NCI-H146 (cell line): Measurements from ENCODE around the gene DNAJC25.
"Not testable (repeated sequence)": the region's sequence is repeated elsewhere in the genome, so short reads cannot be mapped to it uniquely, and the experiment has no call there.

ENCODE experiments used
- DNase-seq: peaks from one replicate; lab custom pipeline; 2025; lab: John Stamatoyannopoulos, UW

Gene DNAJC25

DNA sequence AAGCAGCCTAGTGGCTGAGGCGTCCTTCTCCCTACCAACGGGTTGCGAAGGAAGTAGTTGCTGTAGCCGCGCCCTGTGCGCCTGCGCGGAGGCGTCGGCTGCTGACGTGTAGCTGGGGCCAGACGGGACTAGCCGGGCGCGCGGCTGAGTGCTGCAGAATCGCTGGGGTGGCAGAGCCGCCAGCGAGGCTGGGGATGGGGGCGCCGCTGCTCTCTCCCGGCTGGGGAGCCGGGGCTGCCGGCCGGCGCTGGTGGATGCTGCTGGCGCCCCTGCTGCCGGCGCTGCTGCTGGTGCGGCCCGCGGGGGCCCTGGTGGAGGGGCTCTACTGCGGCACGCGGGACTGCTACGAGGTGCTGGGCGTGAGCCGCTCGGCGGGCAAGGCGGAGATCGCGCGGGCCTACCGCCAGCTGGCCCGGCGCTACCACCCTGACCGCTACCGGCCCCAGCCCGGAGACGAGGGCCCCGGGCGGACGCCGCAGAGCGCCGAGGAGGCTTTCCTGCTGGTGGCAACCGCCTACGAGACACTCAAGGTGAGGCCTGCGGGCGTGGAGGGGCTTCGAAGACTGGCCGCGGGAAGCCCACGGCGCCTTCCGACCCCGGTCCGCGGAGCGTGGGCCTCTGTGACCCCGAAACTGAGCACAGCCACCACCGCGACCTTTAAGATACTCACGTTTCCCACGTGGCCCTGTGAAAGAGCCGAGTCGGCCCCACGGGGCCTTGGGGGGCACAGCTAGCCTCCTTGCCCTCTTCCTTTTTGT, at the start of gene DNAJC25:
Gene DNAJC25, plus strand, starts transcription at position 121 of the 758 bp plus-strand sequence. Its CDS starts 74 bp downstream, at position 195.
- peak; percentile 96 for DNase-seq

GRCh38 chr9:111582888-111583287, 48.2 kb upstream of the DNAJC25 start:
- DNase-seq: no peak

GRCh38 chr9:111586378-111586777, 44.8 kb upstream of the DNAJC25 start:
- DNase-seq: no peak

DNA sequence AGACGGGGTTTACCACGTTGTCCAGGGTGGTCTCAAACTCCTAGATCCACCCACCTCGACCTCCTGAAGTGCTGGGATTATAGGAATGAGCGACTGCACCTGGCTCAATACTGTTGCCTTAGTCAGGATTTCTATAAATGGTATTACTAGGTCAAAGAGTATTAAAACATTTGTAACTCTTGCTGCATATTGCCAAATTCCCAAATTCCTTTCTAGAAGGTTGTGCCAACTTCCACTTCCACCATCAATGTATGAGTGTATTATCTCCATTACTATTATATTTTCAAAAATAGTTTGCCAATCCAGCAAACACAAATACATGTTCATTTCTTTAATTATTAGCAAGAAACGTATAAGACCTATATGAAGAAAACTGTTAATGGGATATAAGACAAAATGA, 42.3 kb upstream of the DNAJC25 start:
- DNase-seq: no peak

DNA sequence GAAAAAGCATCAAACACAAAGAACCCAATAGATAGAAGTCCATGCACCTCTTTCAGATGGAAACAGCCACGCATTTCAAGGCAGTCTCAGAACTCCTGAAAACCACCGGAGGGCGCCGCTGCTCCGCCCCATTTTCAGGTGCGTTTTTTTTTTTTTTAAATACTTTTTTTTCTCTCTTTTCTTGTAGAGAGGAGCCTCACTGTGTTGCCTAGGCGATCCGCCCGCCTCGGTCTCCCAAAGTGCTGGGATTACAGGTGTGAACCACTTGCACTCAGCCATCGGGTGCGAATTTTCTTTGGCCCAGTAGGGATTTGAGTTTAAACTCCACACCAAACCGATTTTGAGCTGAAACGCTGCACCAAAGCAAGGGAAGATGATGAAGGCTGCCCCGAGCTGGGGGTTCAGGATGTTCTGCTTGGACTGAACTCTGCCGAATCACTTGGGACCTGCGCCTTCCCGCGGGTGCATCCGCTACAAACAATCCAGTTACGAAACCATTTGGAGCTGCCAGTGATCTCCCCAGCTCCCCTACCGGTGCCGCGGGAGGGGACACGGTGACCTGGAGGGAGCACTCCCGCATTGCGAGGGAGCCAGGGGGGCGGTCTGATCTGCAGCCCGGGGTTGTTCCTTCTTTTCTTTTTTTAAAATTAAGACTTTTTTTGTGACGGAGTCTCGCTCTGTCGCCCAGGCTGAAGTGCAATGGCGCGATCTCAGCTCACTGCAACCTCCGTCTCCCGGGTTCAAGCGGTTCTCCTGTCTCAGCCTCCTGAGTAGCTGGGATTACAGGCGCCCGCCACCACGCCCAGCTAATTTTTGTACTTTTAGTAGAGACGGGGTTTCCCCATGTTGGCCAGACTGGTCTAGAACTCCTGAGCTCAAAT, 33.0 kb upstream of the DNAJC25 start:
- peak; percentile 68 for DNase-seq

- no peak for DNase-seq
Measured at GRCh38 chr9:111598733-111599091, 32.4 kb upstream of the DNAJC25 start.

- DNase-seq: peak; percentile 48
Measured at GRCh38 chr9:111599092-111599954, 31.8 kb upstream of the DNAJC25 start, which contains the start of gene PTGR1. Gene PTGR1, minus strand, starts transcription at chr9:111599647. Its CDS starts 2,225 bp downstream, at chr9:111597422.

- no peak for DNase-seq
Measured at GRCh38 chr9:111599955-111600343, 31.2 kb upstream of the DNAJC25 start.

- no peak for DNase-seq
Measured at GRCh38 chr9:111601237-111602018, 29.7 kb upstream of the DNAJC25 start.

- no peak for DNase-seq
Measured at GRCh38 chr9:111603041-111603440, 28.1 kb upstream of the DNAJC25 start.

GRCh38 chr9:111604054-111604615, 27.0 kb upstream of the DNAJC25 start:
- DNase-seq: no peak

DNA sequence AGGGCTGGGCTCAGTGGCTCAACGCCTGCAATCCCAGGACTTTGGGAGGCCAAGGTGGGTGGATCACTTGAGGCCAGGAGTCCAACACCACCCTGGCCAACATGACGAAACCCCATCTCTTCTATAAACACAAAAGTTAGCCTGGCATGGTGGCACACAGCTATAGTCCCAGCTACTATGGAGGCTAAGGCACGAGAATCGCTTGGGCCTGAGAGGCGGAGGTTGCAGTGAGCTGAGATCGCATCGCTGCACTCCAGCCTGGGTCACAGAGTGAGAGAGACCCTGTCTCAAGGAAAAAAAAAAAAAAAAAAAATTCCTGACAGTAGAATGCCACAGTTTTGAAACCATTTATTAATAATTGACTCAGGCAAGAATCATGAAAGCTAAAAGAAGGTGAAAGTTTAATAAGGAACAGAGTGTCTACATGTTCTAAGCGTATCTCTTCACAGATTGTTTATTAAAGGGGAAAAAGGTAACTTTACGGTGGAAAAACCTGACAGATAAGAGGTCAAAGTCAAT, 26.0 kb upstream of the DNAJC25 start:
- DNase-seq: no peak

GRCh38 chr9:111610149-111610548, 21.0 kb upstream of the DNAJC25 start:
- DNase-seq: no peak

DNA sequence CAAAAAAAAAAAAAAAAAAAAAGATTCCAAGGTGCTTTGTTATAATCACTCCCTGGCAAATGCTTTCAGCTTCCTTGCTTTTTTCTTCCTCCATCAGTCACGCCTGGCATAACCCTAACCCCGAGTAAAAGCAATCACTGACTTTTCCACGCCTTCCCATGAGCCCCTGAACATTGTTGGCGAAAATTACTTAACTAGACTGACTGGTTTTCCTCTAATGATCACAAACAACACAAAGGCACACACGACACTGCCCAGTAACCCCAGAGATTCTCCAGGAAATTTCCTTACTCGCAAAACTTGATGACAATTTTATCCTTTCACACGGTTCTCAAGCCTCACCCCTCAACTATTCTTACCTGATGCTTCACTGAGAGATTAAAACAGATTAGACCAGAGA, 20.3 kb upstream of the DNAJC25 start:
- no peak for DNase-seq

- no peak for DNase-seq
Measured at GRCh38 chr9:111613436-111614040, 17.6 kb upstream of the DNAJC25 start.

DNA sequence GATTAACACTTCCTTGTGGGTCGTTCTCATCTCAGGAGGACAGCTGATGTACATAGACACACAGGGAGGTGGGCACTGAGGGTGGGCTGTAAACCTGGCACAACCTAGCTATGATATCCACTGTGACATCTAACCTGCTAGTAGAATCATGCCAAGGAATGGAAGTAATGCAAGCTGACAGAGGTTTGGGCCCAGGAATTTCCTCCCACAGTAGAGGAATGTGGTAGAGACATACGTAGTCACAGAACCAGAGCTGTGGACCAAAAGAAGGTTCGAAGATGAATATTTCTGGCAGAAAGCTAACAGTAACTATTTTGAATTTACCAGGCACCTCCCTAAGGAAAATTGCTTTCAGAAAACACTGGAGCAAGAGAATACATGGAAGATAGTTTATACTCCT, 15.2 kb upstream of the DNAJC25 start:
- no peak for DNase-seq

- not testable (repeated sequence) for DNase-seq
Measured at GRCh38 chr9:111617349-111617748, 13.8 kb upstream of the DNAJC25 start.

GRCh38 chr9:111621895-111622480, 9.1 kb upstream of the DNAJC25 start:
- DNase-seq: no peak

DNA sequence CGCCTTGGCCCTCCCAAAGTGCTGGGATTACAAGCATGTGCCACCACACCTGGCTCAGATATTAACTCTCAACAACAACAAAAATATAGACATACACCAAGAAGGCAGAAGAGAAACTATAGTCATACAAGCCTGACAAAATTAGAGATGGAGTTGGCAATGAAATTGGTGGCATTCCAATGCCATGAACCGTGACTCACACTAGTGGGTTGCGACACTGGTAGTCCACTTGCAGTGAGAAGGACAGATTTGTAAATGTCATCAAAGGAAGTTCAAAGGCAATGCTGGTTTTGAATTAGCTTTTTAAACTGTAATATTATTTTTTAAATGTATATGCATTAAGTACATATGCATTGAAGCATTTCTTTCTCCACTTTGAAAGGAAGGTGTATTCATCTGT, 8.5 kb upstream of the DNAJC25 start:
- no peak for DNase-seq
